Stomach (tissue), 9 donors: Measurements from ENCODE around the gene PRKCI. TPM values are rescaled to one million over a fixed set of nuclear protein-coding genes. Genes with fewer than 3 reads are reported as not detected.
A peak's percentile ranks its signal among the peaks of the same experiment; 100 is the strongest.

ENCODE experiments used
- DNase-seq, 2 donors: peaks; one replicate each; pipeline versions ENCODE4 v3.0.0 to v3.0.0-alpha.2; 2013 to 2019
- H3K27ac ChIP-seq, 5 donors: fragments of 200-600 bp in 4 of 5; sonication (generic) in 4 of 5; one replicate each; pipeline ENCODE4 v1.5.1; 2013 to 2019; ENCODE audit warnings: mild to moderate bottlenecking in 1 of 5, moderate library complexity in 1 of 5
- H3K27me3 ChIP-seq, 3 donors: fragments of 200-600 bp; sonication (generic); one replicate each; pipeline ENCODE4 v1.5.1; 2017 to 2019; ENCODE audit warnings: mixed run types in 1 of 3
- H3K36me3 ChIP-seq, 4 donors: fragments of 200-600 bp; sonication (generic); 1 replicate in 3 of 4; 2 replicates in 1 of 4; pipeline ENCODE4 v1.5.1; 2016 to 2019
- H3K4me1 ChIP-seq, 4 donors: fragments of 200-600 bp; sonication (generic); one replicate each; pipeline ENCODE4 v1.5.1; 2016 to 2019
- H3K4me3 ChIP-seq, 4 donors: fragments of 200-600 bp; sonication (generic) in 3 of 4; one replicate each; pipeline ENCODE4 v1.5.1; 2016 to 2019; ENCODE audit warnings: mild to moderate bottlenecking in 1 of 4
- H3K9me3 ChIP-seq, 4 donors: fragments of 200-600 bp; sonication (generic); one replicate each; pipeline ENCODE4 v1.5.1; 2016 to 2019
- CTCF ChIP-seq, 7 experiments: fragments of 450-650 bp in 4 of 7; fragments of 200-600 bp in 3 of 7; sonication (generic) in 3 of 7; IDR thresholded peaks; one replicate each; pipeline ENCODE4 v1.5.1; 2016 to 2019; ENCODE audit warnings: antibody characterized with exemption in 7 of 7, control low read depth in 2 of 7, mild to moderate bottlenecking in 1 of 7
- EP300 ChIP-seq: sonication (generic); formaldehyde crosslinking; IDR thresholded peaks from one replicate; pipeline ENCODE4 v1.6.1; 2017; ENCODE audit warnings: antibody characterized with exemption
- POLR2A ChIP-seq, 4 donors: fragments of 450-650 bp; IDR thresholded peaks; one replicate each; pipeline ENCODE4 v1.6.1; 2016; ENCODE audit warnings: antibody characterized with exemption in 4 of 4, control low read depth in 2 of 4, mild to moderate bottlenecking in 1 of 4, moderate library complexity in 1 of 4
- POLR2AphosphoS5 ChIP-seq, 3 donors: sonication (generic); formaldehyde crosslinking; IDR thresholded peaks; one replicate each; pipeline ENCODE4 v1.6.1; 2016; ENCODE audit warnings: antibody characterized with exemption in 3 of 3
- WGBS, 5 donors: extraction: QIAGEN DNeasy Blood & Tissue Kit in 3 of 5; methylation state at CpG; one replicate each; pipeline versions ENCODE4 v1.1.5 to v1.1.7; 2013 to 2018; 5-methylcytosine and 5-hydroxymethylcytosine counted together
- intact Hi-C: fragments of 100-400 bp; cut with DNase I; formaldehyde crosslinking; loops from one replicate; pipeline ENCODE4 v1.15.1; 2023; ENCODE audit warnings: low total_unique reads
- polyA plus RNA-seq, 3 donors: library from polyadenylated mRNA; stranded (reverse); fragments of 200-250 nt; gene quantifications; one replicate each; pipeline ENCODE4 v1.2.3, GENCODE V29; 2013
- small RNA-seq, 4 donors: library from RNA; depleted of rRNA; stranded (forward); fragments of <200 nt; gene quantifications; one replicate each; pipeline ENCODE3, GENCODE V24; 2016
- total RNA-seq, 5 donors: library from RNA; depleted of rRNA; stranded (reverse); fragments of >200 nt; gene quantifications; one replicate each; pipeline versions ENCODE4 v1.1.0 to v1.2.3, GENCODE V29; 2014 to 2016
- donor health status: healthy with polysubstance abuse.
- donor health status: Bipolar disorder and iron deficiency.
- donor health status: healthy.

The PRKCI gene
- total and polyA plus RNA-seq, 8 donors: 15.5 to 141 (median 29.8) TPM

- 89 to 94% (median 91%) methylated on average over 4 of the region's 4 CpGs for WGBS, 5 donors
- intact Hi-C loops: no loop called here
- Histone ChIP-seq H3K4me3 (no peak overlapping the region), H3K9me3 (no peaks in the 10 kb centered on the region), H3K4me1 (peaks cover 11 to 32% (median 32%) of the 10 kb centered on the region in 4 donors), H3K27me3 (no peaks in the 10 kb centered on the region), H3K27ac (peak overlapping the region in 1 of 5 donors; percentile 100), H3K36me3 (no peaks in the 10 kb centered on the region)
- no peak for DNase-seq
- TF ChIP-seq EP300 (no peak), POLR2AphosphoS5 (IDR thresholded peaks at IDR 0.05) (no peak), CTCF (IDR thresholded peaks at IDR 0.05) (no peak), POLR2A (IDR thresholded peaks at IDR 0.05) (no peak)
Observed at GRCh38 chr3:170354760-170355159, 132.5 kb downstream of the PRKCI start.

Small RNA genes within 50 kb of the gene (small RNA-seq; reads per million reads assigned to genes)
- gene RF00019: 0 reads per million in 4 donors

Other genes with a start within 250 kb of the PRKCI start
- 10 to 100 TPM in 4 of 5 donors, under 1 TPM in 1; 0.58 to 70.1 (median 52.4) TPM for gene GPR160, start 184.4 kb upstream of the PRKCI start, total RNA-seq
- gene GPR160, start 184.4 kb upstream of the PRKCI start, polyA plus RNA-seq: 10 to 100 TPM; 16.5 to 68.4 (median 43.8) TPM
- gene PHC3, start 40.7 kb upstream of the PRKCI start, total RNA-seq: 100 to 1,000 TPM in 4 of 5 donors, 10 to 100 TPM in 1; 78.4 to 253 (median 111) TPM
- gene PHC3, start 40.7 kb upstream of the PRKCI start, polyA plus RNA-seq: 1 to 10 TPM; 4.7 to 7.2 (median 4.7) TPM
- gene SKIL, start 135.3 kb downstream of the PRKCI start, total RNA-seq: 100 to 1,000 TPM in 1 of 5 donors, 10 to 100 TPM in 4; 33.6 to 107 (median 51.8) TPM
- 10 to 100 TPM in 1 of 3 donors, 1 to 10 TPM in 2; 6.3 to 12.8 (median 9.8) TPM for gene SKIL, start 135.3 kb downstream of the PRKCI start, polyA plus RNA-seq
- 10 to 100 TPM in 2 of 5 donors, 1 to 10 TPM in 1, not detected in 2; 7.0 to 13.0 (median 11.9) TPM for gene CLDN11, start 196.4 kb downstream of the PRKCI start, total RNA-seq
- 1 to 10 TPM in 2 of 3 donors, under 1 TPM in 1; 1.00 to 1.7 (median 1.3) TPM for gene CLDN11, start 196.4 kb downstream of the PRKCI start, polyA plus RNA-seq